HepG2 (cell line): Measurements from ENCODE around the gene FOXA3. TPM values are rescaled to one million over a fixed set of nuclear protein-coding genes. Genes with fewer than 3 reads are reported as not detected.
A peak's percentile ranks its signal among the peaks of the same experiment; 100 is the strongest.

Source experiments
- CHD2 ChIP-seq: IDR thresholded peaks from 2 replicates; pipeline ENCODE4 v1.6.1; 2011; ENCODE audit warnings: low read depth, low read length, improper control_type of control experiment
- EEA1 ChIP-seq: sonication (generic); formaldehyde crosslinking; IDR thresholded peaks from 2 replicates; pipeline ENCODE4 v1.5.1; 2020; ENCODE audit warnings: mild to moderate bottlenecking, missing genetic modification reagents, borderline replicate concordance
- FOXK2 ChIP-seq: fragments of 450-650 bp; IDR thresholded peaks from 2 replicates; pipeline ENCODE4 v1.6.1; 2016
- MAZ ChIP-seq, 2 experiments: sonication (generic) in 1 of 2; formaldehyde crosslinking in 1 of 2; IDR thresholded peaks; 2 replicates each; pipeline versions ENCODE4 v1.5.0 to v1.6.1; 2012 to 2020; ENCODE audit warnings: low read depth in 2 of 2, mild to moderate bottlenecking in 2 of 2, borderline replicate concordance in 1 of 2, improper control_type of control experiment in 1 of 2, low read length in 1 of 2, missing genetic modification reagents in 1 of 2, moderate library complexity in 1 of 2
- NFATC3 ChIP-seq: sonication (generic); formaldehyde crosslinking; IDR thresholded peaks from 2 replicates; pipeline ENCODE4 v1.5.1; 2020; ENCODE audit warnings: mild to moderate bottlenecking, missing genetic modification reagents
- PLSCR1 ChIP-seq: sonication (generic); formaldehyde crosslinking; IDR thresholded peaks from 2 replicates; pipeline ENCODE4 v1.5.0; 2020; ENCODE audit warnings: missing genetic modification reagents, mild to moderate bottlenecking, borderline replicate concordance
- RFXANK ChIP-seq: IDR thresholded peaks from 2 replicates; pipeline ENCODE4 v1.6.1; 2016
- SRSF9 ChIP-seq: fragments of 200-400 bp; formaldehyde crosslinking; IDR thresholded peaks from 2 replicates; pipeline ENCODE4 v1.6.1; 2018; ENCODE audit warnings: borderline replicate concordance, mild to moderate bottlenecking, low read depth, low read length; ENCODE audit not compliant: insufficient read depth, poor library complexity, severe bottlenecking
- U2AF2 ChIP-seq: fragments of 200-400 bp; formaldehyde crosslinking; IDR thresholded peaks from 2 replicates; pipeline ENCODE4 v1.6.1; 2017; ENCODE audit warnings: low read depth, mild to moderate bottlenecking, low read length
- ZNF292 ChIP-seq: sonication (generic); formaldehyde crosslinking; IDR thresholded peaks from 2 replicates; pipeline ENCODE4 v1.8.1; 2022; ENCODE audit warnings: mild to moderate bottlenecking, low read depth, missing genetic modification reagents, borderline replicate concordance
- ZNF713 ChIP-seq: sonication (generic); formaldehyde crosslinking; IDR thresholded peaks from 2 replicates; pipeline ENCODE4 v1.4.0; 2020; ENCODE audit warnings: mild to moderate bottlenecking, missing genetic modification reagents
- polyA plus RNA-seq, 8 experiments: library from polyadenylated mRNA; depleted of rRNA in 3 of 8; stranded (reverse) in 7 of 8; unstranded in 1 of 8; fragments of >200 nt; fragmentation: Illumina TruSeq in 4 of 8; extraction: Trizol in 4 of 8; gene quantifications; 2 replicates each; pipeline versions ENCODE4 v1.2.1 to v1.2.3, GENCODE V29; 2011 to 2016; ENCODE audit warnings: low read depth in 4 of 8, missing spikeins in 1 of 8, mixed read lengths in 1 of 8; ENCODE audit not compliant: insufficient read depth in 1 of 8
- total RNA-seq, 5 experiments: library from RNA; depleted of rRNA; stranded (reverse); fragments of >200 nt; fragmentation: Illumina TruSeq; extraction: Trizol; gene quantifications; 2 replicates each; pipeline ENCODE4 v1.2.3, GENCODE V29; 2016; ENCODE audit warnings: low read depth in 1 of 5
- TF ChIP-seq, protein P1 (sequence below), 2 experiments: sonication (generic) in 1 of 2; formaldehyde crosslinking in 1 of 2; IDR thresholded peaks; 2 replicates each; pipeline versions ENCODE4 v1.6.1 to v1.9.0; 2014 to 2022; ENCODE audit warnings: antibody characterized with exemption in 1 of 2, borderline replicate concordance in 1 of 2, inconsistent platforms in 1 of 2, low read depth in 1 of 2, missing genetic modification reagents in 1 of 2

FOXA3 gene
- total and polyA plus RNA-seq, 2 of the 13 experiments (the other 11 are each of a cell fraction or from before 2014, with no cell fraction given) = 29.8 to 47.6 TPM

DNA sequence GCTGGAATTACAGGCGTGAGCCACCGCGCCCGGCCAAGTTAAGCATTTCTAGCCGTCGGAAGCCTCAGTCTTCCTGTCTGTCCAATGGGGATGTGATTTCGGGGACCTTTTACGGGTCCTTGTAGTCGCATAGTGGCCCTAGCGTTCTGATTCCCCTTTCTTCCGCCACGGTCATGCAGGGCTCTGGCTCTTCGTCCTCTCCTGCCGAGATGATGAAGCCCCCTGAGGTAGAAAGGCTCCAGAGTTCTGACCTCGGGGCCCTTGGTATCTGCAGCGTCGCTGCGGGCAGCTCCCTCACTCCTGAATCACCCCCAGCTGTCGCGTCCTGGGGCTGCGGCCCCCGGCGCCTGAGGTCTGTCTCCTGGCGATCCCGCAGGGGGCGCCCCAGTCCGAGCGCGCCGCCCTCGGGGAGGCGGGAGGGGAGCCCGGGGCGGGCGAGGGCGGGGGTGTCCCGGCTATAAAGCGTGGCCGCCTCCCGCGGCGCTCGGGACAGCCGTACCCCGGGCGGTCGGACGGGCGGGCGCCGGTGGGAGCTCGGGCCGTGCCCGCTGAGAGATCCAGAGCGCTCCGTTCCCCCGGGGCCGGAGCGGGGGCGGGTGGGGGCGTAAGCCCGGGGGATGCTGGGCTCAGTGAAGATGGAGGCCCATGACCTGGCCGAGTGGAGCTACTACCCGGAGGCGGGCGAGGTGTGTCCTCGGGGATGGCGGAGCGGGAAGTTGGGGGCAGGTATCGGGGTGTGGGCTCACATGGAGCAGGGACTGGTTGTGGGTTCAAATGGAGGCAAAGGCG lies at the start of gene FOXA3 (continued):
- TF ChIP-seq ZNF292 (CRISPR knock-in tag) (no peak), U2AF2 (no peak), CHD2 (no peak), ZNF713 (CRISPR knock-in tag) (no peak), SRSF9 (no peak), NFATC3 (CRISPR knock-in tag) (no peak), PLSCR1 (CRISPR knock-in tag) (no peak), FOXK2 (no peak), MAZ (IDR thresholded peaks at IDR 0.05; ENCODE audit: borderline replicate concordance, low read depth, low read length) (peak; percentile 95), MAZ (CRISPR knock-in tag; IDR thresholded peaks at IDR 0.05; ENCODE audit: low read depth) (peak; percentile 87; the same call in 1 of the 2 replicates), EEA1 (CRISPR knock-in tag) (no peak), RFXANK (CRISPR knock-in tag) (0 out of 2 replicates have a peak, but pooled peaks have one; percentile 34)
- TF ChIP-seq, protein P1, sequence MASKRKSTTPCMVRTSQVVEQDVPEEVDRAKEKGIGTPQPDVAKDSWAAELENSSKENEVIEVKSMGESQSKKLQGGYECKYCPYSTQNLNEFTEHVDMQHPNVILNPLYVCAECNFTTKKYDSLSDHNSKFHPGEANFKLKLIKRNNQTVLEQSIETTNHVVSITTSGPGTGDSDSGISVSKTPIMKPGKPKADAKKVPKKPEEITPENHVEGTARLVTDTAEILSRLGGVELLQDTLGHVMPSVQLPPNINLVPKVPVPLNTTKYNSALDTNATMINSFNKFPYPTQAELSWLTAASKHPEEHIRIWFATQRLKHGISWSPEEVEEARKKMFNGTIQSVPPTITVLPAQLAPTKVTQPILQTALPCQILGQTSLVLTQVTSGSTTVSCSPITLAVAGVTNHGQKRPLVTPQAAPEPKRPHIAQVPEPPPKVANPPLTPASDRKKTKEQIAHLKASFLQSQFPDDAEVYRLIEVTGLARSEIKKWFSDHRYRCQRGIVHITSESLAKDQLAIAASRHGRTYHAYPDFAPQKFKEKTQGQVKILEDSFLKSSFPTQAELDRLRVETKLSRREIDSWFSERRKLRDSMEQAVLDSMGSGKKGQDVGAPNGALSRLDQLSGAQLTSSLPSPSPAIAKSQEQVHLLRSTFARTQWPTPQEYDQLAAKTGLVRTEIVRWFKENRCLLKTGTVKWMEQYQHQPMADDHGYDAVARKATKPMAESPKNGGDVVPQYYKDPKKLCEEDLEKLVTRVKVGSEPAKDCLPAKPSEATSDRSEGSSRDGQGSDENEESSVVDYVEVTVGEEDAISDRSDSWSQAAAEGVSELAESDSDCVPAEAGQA (IDR thresholded peaks at IDR 0.05; ENCODE audit: low read depth) = no peak
- TF ChIP-seq, protein P1 (CRISPR knock-in tag; IDR thresholded peaks at IDR 0.05; ENCODE audit: borderline replicate concordance) = 0 out of 2 replicates have a peak, but pooled peaks have one; percentile 46
